Testis (tissue), 2 donors: Measurements from ENCODE around the gene EXOSC7.

Experiments
- POLR2A ChIP-seq: fragments of 450-650 bp; IDR thresholded peaks from one replicate; pipeline ENCODE4 v1.6.1; 2017; ENCODE audit warnings: antibody characterized with exemption, mild to moderate bottlenecking, moderate library complexity
- TF ChIP-seq, protein P1 (sequence below), 3 experiments: fragments of 450-650 bp in 2 of 3; fragments of 200-600 bp in 1 of 3; sonication (generic) in 1 of 3; IDR thresholded peaks; one replicate each; pipeline ENCODE4 v1.5.1; 2016 to 2019; ENCODE audit warnings: antibody characterized with exemption in 3 of 3, mild to moderate bottlenecking in 2 of 3, moderate library complexity in 1 of 3

GRCh38 chr3:44976002-44976815 lies at the start of gene EXOSC7, which contains the start of gene ZDHHC3:
- TF ChIP-seq, protein P1, sequence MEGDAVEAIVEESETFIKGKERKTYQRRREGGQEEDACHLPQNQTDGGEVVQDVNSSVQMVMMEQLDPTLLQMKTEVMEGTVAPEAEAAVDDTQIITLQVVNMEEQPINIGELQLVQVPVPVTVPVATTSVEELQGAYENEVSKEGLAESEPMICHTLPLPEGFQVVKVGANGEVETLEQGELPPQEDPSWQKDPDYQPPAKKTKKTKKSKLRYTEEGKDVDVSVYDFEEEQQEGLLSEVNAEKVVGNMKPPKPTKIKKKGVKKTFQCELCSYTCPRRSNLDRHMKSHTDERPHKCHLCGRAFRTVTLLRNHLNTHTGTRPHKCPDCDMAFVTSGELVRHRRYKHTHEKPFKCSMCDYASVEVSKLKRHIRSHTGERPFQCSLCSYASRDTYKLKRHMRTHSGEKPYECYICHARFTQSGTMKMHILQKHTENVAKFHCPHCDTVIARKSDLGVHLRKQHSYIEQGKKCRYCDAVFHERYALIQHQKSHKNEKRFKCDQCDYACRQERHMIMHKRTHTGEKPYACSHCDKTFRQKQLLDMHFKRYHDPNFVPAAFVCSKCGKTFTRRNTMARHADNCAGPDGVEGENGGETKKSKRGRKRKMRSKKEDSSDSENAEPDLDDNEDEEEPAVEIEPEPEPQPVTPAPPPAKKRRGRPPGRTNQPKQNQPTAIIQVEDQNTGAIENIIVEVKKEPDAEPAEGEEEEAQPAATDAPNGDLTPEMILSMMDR (IDR thresholded peaks at IDR 0.05), result no peak
- no peak for TF ChIP-seq POLR2A
